GM10847 (cell line): ENCODE data around the gene DHRS3.

Experiments used
- POLR2A ChIP-seq: IDR thresholded peaks from 2 replicates; pipeline ENCODE4 v1.6.1; 2011; ENCODE audit not compliant: insufficient read length; ENCODE audit errors: extremely low read depth

DHRS3 gene

DNA sequence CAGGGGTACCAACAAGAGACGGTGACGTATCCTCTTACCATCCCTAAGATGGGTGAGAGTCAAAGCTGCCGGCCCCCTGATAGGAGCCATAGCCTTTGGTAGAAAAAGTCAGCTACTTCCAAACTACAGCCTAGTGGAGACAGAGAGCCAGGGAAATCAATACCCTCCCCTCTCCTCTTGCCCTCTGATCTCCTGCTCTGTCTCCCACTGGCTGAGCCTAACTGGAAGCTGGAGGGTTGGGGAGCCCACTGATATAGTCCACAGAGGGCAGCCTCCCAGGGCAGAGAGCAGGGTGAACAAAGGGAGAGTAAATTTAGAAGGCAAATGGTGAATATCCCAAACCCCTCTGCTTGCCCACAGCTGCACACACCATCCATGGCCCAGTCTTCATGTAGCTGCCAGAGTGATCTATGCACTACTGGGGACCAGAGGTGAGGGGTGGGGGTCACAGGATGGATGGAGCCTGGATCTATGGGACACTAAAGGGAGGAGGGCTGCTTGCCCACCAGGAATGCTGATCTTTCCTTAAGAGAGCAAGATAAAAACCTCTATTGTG, 80.0 kb downstream of the DHRS3 start:
- no peak for TF ChIP-seq POLR2A

DNA sequence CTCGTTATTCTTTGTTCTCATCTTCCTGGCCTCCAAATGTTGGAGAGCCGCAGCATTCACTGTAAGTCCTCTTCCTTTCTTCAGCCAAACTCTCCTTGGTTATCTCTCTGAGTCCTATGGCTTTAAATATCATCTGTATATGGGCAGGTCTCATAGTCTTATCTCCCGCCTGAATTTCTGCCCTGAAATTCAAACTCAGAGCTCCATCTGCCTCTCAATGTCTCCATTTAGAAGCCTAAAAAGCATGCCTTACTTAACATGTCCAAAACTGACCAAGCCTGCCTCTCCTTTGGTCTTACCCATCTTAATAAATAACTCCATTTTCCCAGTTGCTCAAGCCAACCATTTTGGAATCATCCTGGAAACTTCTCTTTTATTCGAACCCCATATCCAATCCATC, 80.7 kb downstream of the DHRS3 start:
- TF ChIP-seq POLR2A: no peak

DNA sequence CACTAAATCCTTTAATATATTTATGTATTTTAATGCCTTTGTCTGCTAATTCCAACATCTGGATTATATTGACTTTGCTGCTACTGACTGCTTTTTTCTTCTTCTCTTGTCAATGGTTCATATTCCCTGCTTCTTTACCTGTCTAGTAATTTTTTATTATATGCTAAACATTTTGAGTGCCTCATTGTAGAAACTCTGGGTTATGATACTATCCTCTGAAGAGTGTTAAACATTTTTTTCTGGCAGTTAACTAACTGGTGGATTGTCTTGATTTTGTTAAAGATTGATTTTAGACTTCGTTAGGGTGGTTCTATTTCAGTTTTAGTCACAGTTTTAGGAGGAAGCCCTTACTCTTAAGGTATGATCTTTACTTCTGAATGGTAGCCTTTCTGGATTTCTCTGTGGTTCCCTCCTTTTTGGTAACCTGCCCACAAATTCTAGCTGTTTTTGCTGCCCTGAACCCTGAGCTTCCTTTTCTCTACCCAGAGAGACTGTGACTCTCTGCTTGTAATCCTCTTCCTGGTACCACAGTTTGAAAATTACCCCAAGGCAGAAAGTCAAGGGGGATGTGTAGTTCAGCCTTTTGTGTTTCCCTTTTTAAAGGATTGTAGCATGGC, 81.9 kb downstream of the DHRS3 start:
- no peak for TF ChIP-seq POLR2A

DNA sequence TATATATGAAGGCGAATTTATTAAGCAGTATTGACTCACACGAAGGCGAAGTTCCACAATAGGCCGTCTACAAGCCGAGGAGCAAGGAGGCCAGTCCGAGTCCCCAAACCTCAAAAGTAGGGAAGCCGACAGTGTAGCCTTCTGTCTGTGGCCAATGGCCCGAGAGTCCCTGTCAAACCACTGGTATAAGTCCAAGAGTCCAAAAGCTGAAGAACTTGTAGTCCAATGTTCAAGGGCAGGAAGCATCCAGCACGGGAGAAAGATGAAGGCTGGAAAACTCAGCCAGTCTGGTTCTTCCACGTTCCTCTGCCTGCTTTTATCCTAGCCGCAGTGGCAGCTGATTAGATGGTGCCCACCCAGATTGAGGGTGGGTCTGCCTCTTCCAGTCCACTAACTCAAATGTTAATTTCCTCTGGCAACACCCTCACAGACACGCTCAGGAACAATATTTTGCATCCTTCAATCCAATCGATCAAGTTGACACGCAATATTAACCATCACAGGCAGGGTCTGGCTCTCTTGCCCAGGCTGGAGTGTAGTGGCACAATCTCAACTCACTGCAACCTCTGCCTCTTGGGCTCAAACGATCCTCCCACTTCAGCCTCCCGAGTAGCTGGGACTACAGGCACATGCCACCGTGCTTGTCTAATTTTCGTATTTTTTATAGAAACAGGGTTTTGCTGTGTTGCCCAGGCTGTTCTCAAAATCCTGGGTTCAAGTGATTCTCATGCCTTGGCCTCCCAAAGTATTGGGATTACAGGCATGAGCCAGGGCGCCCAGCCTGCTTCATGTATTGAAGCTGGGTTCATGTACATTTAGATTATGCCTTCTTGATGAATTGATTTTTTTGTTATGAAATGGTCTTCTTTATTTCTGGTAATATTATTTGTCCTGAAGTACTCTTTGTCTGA, 85.3 kb downstream of the DHRS3 start:
- no peak for TF ChIP-seq POLR2A

DNA sequence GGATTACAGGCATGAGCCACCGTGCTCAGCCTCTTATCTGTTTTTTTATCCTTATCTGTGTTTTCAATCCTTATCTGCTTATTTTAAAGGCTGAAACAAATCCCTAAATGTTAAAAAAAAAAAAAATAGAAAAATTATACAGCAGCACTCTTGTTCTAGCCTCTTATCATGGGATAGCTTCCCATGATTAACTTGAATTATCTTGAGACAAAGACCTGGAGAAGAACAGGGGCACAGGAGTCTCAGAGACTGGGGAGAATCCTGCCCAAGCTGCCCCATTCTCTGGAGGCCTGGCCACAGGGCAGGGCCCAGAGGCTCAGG, 86.9 kb downstream of the DHRS3 start:
- TF ChIP-seq POLR2A: no peak

DNA sequence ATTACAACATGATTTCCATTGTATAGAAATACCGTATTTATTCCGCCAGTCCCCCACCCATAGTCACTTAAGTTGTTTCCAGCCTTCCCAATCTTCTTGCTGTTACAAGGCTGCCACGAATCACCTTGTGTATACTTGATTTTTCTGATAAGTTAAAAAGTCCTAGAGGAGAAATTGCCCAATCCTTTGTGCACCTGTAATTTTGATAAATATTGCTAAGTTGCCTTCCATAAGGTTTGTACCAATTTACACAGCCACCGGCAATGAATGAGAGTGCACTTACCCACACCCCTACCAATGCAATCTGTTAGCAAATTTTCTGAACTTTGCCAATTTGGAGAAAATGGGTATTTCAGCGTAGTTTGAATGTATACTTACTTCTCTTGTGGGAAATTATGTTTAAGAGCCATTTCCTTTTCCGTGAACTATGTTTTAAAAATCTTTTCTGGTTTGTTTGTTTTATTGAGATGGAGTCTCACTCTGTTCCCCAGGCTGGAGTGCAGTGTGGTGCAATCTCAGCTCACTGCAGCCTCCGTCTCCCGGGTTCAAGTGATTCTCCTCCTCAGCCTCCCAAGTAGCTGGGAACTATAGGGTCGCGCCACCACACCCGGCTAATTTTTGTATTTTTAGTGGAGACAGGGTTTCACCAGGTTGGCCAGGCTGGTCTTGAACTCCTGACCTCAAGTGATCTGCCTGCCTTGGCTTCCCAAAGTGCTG, 87.4 kb downstream of the DHRS3 start:
- no peak for TF ChIP-seq POLR2A

DNA sequence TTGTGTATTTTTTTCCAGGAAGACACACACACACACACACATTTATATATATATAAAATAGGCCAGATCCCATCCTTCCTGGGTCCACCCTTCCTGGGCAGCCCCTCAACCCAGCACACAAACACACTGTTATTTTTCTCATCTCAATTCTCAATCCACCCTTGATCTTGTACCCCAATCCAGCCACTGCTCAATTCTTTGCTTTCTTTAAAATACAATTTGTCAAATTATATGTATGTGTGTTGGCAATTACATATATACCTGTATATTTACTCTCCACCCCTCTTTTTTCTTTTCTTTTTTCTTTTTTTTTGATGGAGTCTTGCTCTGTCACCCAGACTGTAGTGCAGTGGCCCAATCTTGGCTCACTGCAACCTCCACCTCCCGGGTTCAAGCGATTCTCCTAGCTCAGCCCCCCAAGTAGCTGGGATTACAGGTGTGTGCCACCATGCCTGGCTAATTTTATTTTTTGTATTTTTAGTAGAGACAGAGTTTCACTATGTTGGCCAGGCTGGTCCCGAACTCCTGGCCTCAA, 88.3 kb downstream of the DHRS3 start:
- no peak for TF ChIP-seq POLR2A

DNA sequence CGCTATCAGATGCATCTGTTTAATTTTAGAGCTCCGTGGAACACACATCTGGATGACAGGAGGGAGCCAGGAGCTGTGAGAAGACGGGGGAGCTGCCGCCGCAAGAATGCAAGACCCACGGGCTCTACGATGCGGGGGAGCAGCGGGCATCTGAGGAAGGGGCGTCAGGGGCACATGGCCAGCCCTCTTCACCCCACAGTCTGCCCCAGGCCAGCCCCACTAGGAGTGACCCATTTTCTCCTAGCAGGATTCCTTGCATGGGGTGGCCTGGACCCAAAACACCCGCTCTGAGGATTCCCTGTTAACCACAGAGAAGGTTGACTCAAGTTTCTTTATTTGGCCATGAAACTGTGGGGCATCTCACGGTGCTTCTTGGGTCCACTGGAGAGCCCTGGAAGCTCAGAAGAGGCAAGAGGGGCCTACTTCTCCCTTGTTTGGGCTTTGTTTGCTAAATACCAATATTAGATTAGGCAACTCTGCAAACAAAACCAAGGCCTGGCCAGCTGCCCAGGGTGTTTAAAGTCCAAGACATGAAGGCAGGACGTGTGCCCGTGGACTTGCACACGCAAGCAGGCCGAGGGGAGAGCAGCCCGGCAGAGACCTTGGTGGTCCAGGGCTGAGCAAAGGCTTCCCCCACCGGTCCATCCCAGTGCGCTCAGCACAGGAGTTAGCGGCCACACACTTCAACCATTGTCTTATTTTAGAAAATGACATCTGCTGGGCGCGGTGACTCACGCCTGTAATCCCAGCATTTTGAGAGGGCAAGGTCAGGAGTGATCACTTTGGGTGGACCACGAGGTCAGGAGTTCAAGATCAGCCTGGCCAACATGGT, 89.8 kb downstream of the DHRS3 start:
- no peak for TF ChIP-seq POLR2A

DNA sequence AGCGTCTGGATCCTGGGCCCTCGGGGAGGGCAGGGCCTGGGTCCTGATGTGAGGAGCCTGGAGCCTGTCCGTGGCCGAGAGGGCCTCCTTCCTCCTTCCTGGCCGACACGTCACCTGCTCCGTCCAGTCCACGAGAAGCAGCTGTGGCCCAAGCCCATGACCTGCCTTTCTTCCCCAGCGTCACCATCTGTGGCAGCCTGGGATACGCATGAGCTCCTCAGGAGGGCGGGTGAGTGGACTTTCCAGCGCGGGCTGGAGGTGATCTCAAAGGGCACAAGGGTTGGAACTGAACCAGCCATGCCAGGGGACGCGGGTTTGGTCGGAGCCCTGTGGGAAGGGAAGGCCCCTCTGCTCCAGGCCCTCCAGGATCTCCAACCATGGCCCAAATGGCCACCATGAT, 90.4 kb downstream of the DHRS3 start:
- TF ChIP-seq POLR2A: no peak

DNA sequence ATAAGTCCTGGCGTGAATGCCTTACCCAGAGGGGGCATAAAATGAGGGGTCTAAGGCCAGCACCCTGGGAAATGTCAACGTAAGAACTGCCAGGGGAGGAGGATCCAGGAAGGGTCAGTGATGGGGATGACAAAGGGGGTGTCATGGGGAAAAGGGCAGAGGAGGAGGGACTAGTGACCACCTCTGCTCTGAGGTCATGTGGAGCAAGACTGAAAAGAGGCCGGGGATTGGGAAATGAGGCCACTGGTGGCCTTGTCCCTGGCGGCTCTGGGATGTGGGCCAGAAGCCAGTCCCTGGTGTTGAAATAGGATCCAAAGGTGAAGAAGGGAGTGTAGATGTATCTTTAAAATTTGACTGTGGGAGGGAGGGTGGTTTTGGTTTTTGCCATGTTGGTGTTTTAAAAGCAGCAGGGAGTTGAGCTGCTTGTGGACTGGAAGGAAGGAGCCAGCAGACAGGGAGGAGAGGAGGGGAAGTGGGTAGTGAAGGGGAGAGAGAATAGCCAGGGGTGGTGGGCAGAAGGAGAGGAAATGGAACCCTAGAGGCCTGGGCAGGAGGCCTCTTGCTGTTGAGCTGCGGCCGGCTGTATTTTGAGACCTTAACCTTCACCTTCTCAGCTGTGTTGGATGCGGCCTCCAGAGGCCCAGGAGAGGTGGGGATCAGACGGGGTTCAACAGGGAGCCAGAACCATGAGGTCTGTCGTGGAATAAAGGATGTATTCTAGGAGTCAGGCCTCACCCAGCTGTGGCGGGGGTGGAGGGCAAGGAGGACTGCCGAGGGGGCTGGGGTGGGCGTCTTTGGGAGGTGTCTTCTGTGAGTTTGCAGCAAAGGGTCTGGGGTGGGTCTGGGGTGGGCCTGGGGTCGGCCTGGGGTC, 92.5 kb downstream of the DHRS3 start:
- no peak for TF ChIP-seq POLR2A

DNA sequence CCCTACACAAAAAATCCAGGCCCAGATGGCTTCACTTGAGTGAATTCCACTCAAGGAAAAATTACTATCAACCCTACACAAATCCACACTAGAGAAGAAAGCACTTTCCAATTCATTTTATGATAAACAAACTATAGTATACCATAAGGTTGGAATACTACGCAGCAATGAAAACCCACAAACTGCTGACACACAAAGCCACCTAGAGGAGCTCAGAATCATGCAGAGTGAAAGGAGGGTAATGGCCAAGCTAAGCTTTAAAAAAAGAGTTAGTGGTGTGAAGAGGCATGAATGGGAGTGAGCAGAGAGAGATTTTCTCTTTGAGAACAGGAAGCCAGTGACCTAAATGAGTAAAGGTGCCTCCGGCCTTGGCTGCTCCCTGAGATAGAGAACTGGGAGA, 93.7 kb downstream of the DHRS3 start:
- no peak for TF ChIP-seq POLR2A

DNA sequence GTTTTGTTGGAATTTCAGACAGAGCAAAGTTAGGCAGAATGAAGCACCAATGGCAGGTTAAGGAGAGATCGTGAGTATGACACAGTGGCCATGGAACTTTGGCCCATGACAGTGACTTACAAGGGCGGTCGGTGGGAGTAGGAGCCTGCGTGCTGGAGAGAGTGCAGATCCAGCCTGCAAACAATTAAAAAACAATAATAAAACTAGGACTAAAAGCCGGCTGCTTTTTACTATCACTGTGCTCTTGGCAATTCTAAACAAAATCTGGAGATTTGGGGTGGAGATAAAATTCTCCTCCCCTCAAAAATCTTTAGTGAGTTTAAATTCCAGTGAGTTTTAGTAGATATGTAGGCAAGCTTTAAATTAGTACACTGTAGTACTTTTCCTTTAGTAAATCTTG, 96.9 kb downstream of the DHRS3 start:
- no peak for TF ChIP-seq POLR2A

DNA sequence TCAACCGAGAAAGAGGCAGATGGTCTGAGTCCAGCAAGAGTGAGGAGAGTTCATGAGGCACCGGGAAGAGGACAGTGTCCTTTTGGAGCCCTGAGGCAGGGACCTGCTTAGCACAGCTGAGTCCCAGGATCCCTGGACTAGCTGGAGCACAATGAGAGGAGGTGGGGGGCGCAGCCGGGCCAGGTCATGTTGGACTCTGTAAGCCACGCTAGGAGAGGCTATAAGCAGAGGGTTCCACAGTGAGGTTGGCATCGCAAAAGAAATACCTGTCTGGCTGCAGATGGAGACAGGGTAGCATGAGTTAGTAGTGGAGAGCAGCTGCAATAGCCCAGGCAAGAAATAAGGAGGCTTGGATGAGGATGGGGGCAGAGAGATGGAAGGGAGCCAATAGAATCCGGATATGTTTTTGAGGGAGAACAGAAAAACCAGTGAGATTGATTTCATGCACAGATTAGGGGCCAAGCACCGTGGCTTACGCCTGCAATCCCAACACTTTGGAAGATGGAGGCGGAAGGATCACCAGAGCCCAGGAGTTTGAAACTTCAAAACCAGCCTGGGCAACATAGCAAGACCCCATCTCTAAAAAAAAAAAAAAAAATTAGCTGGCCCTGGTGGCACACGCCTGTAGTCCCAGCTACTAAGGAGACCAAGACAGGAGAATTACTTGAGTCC, 98.2 kb downstream of the DHRS3 start:
- TF ChIP-seq POLR2A: no peak
